Stimulated activated CD4-positive, alpha-beta T cell treated with anti-CD3 and anti-CD28 coated beads, TNF-alpha, amount 100 ng/mL, for 4 hours (primary cell): ENCODE data around the gene GPR180.

ENCODE experiments used
- DNase-seq, 3 experiments: peaks; one replicate each; pipeline ENCODE4 v3.0.0-alpha.2; 2020; ENCODE audit warnings: low read depth in 3 of 3

The GPR180 gene

GRCh38 chr13:94601446-94602431 lies at the start of gene GPR180:
Gene GPR180 (plus strand): TSS chr13:94601857. CDS start chr13:94601928, 71 bp downstream.
- DNase-seq = peak; percentile 74 to 86 (median 81)

GRCh38 chr13:94552095-94552494 lies 49.6 kb upstream of the GPR180 start:
- DNase-seq = no peak

GRCh38 chr13:94553766-94554165 lies 47.9 kb upstream of the GPR180 start:
- no peak for DNase-seq

GRCh38 chr13:94556041-94556440 lies 45.6 kb upstream of the GPR180 start:
- DNase-seq = no peak

GRCh38 chr13:94556621-94557020 lies 45.0 kb upstream of the GPR180 start:
- DNase-seq = no peak

GRCh38 chr13:94557684-94558235 lies 43.9 kb upstream of the GPR180 start:
- DNase-seq = no peak

GRCh38 chr13:94558716-94559115 lies 42.9 kb upstream of the GPR180 start:
- DNase-seq = no peak

GRCh38 chr13:94559222-94559795 lies 42.3 kb upstream of the GPR180 start:
- DNase-seq = no peak

- no peak for DNase-seq
Measured at GRCh38 chr13:94560116-94560515, 41.5 kb upstream of the GPR180 start.

- DNase-seq = no peak
Measured at GRCh38 chr13:94561126-94561525, 40.5 kb upstream of the GPR180 start.

- DNase-seq = no peak
Measured at GRCh38 chr13:94567581-94567980, 34.1 kb upstream of the GPR180 start.

GRCh38 chr13:94568443-94568842 lies 33.2 kb upstream of the GPR180 start:
- no peak for DNase-seq

- no peak for DNase-seq
Measured at GRCh38 chr13:94569615-94570014, 32.0 kb upstream of the GPR180 start.

GRCh38 chr13:94579063-94579462 lies 22.6 kb upstream of the GPR180 start:
- DNase-seq = no peak

GRCh38 chr13:94583926-94584325 lies 17.7 kb upstream of the GPR180 start:
- no peak for DNase-seq

GRCh38 chr13:94585543-94586101 lies 16.0 kb upstream of the GPR180 start:
- no peak for DNase-seq

- DNase-seq = no peak
Measured at GRCh38 chr13:94586371-94586770, 15.3 kb upstream of the GPR180 start.

GRCh38 chr13:94588541-94588940 lies 13.1 kb upstream of the GPR180 start:
- no peak for DNase-seq

GRCh38 chr13:94590744-94591143 lies 10.9 kb upstream of the GPR180 start:
- DNase-seq = no peak

- DNase-seq = peak in 2 of 3 experiments; percentile 15 to 17
Measured at GRCh38 chr13:94595001-94595949, 6.4 kb upstream of the GPR180 start.

- DNase-seq = peak; percentile 68 to 73 (median 70)
Measured at GRCh38 chr13:94595950-94596574, 5.6 kb upstream of the GPR180 start, which contains the start of gene TGDS. Gene TGDS (minus strand): TSS chr13:94596152. CDS start chr13:94596136, 16 bp downstream.
